GM12865 (cell line): Measurements from ENCODE around the gene MED12L.

Experiments
- DNase-seq: peaks from one replicate; pipeline ENCODE4 v3.0.0; 2010; ENCODE audit warnings: low read depth
- H3K4me3 ChIP-seq: 2 replicates; pipeline ENCODE4 v1.5.1; 2011; ENCODE audit warnings: mild to moderate bottlenecking, low read depth, low read length, control low read depth
- TF ChIP-seq, protein P1 (sequence below): IDR thresholded peaks from 2 replicates; pipeline ENCODE4 v1.5.1; 2011; ENCODE audit warnings: low read length, control low read depth, low read depth, inconsistent platforms; ENCODE audit not compliant: insufficient read depth; ENCODE audit errors: missing control alignments

The MED12L gene

DNA sequence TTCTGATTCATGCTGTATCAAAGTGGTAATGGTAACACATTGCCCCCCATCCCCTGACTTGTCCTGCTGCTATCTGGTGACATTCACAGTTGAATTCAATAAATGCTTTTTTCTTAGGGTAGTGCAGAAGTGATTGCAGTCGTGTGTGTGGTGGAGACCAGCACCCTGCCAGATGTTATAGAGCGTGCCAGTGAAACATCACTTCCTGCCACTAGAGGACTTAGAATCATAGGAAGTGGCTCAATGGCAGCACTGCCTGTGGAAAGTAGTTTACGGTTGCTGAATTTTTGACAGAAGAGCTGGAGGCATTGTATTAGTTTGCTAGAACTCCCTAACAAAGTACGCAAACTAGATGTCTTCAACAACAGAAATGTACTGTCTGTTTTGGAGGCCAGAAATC lies 336.5 kb downstream of the MED12L start:
- no peak overlapping the region for H3K4me3 ChIP-seq
- DNase-seq, result peak; percentile 37
- TF ChIP-seq, protein P1, sequence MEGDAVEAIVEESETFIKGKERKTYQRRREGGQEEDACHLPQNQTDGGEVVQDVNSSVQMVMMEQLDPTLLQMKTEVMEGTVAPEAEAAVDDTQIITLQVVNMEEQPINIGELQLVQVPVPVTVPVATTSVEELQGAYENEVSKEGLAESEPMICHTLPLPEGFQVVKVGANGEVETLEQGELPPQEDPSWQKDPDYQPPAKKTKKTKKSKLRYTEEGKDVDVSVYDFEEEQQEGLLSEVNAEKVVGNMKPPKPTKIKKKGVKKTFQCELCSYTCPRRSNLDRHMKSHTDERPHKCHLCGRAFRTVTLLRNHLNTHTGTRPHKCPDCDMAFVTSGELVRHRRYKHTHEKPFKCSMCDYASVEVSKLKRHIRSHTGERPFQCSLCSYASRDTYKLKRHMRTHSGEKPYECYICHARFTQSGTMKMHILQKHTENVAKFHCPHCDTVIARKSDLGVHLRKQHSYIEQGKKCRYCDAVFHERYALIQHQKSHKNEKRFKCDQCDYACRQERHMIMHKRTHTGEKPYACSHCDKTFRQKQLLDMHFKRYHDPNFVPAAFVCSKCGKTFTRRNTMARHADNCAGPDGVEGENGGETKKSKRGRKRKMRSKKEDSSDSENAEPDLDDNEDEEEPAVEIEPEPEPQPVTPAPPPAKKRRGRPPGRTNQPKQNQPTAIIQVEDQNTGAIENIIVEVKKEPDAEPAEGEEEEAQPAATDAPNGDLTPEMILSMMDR, result peak; percentile 11

DNA sequence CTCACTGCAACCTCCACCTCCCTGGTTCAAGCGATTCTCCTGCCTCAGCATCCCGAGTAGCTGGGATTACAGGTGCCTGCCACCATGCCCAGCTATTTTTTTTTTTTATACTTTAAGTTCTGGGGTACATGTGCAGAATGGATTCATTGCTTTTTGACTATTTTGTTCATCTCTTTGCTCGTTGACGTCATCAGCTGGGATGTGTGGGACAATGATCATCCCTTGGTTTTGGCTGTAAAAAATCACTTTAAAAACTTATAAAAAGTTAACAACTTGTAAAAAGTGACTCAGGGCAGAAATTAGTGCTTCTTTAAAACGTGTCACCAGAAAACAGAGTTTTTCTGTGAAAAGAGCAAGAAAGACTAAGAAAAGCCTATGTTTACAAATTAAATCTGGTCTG lies 337.6 kb downstream of the MED12L start:
- TF ChIP-seq, protein P1, result no peak
- DNase-seq, result no peak
- H3K4me3 ChIP-seq, result no peak overlapping the region

DNA sequence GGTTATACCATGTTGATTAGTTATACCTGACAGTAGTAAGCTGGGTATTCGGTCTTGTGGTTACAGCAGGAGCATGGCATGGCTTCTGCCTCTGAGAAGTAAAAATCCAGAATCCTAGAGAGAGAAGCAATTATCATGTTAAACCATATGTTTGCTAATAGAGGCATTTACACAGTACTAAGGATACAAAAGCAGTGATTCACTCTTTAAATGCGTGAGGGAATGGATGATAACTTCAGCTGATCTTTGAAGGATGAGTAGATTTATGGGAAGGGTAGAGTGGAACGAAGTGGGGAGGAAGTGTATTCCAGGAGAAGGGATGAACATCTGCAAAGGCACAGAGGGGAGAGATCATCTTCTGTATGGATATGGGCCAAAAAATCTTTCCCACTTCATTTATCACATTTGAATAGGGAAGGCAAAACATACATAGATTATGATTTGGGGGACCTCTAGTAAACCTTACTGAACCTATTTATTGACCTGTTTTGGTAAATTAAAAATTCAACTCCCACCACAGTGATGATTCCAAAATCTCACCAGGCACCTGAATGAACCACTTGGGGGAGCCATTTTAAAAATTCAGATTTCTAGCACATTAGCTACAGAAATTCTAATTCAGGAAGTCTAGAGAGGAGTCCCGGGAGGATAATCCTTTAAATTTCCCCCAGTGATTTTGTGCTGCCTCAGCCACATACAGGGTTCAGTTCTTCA lies 340.3 kb downstream of the MED12L start:
- TF ChIP-seq, protein P1, result no peak
- H3K4me3 ChIP-seq, result no peak overlapping the region
- DNase-seq, result no peak

DNA sequence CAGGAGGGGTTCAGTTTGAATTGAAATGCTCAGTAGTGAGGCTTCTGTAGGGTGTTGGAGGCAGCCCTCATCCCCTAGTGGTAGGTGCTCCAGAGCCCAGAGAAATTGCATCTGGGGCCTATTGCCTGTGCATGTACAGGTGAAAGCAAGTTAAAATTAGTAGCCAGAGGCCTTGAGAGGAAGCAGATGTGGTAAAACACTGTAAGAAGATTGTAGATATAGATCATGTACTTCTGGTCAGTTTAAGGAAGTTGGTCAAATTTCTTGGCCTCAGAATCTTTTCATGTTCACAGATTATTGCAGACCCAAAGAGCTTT lies 340.8 kb downstream of the MED12L start:
- TF ChIP-seq, protein P1, result peak; percentile 26
- H3K4me3 ChIP-seq, result no peak overlapping the region
- peak; percentile 45 for DNase-seq

DNA sequence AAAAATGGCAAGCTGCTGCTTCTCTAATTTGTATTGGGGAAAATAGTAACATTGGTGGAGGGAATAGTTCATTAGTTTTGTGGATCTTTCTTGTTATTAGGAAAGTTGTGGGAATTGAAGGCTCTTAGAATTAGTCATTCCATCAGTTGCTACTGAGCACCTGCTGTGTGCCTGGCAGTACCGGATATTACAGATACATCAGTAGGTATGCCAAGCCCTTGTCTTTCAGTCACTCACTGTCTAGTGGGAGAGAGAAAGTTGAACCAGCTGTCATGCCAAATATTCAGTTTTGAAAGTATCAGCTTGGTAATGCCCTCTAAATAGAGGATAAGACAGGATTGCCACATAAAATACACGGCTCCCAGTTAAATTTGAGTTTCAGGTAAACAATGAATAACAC lies 342.9 kb downstream of the MED12L start:
- TF ChIP-seq, protein P1, result no peak
- DNase-seq, result no peak
- H3K4me3 ChIP-seq, result no peak overlapping the region

DNA sequence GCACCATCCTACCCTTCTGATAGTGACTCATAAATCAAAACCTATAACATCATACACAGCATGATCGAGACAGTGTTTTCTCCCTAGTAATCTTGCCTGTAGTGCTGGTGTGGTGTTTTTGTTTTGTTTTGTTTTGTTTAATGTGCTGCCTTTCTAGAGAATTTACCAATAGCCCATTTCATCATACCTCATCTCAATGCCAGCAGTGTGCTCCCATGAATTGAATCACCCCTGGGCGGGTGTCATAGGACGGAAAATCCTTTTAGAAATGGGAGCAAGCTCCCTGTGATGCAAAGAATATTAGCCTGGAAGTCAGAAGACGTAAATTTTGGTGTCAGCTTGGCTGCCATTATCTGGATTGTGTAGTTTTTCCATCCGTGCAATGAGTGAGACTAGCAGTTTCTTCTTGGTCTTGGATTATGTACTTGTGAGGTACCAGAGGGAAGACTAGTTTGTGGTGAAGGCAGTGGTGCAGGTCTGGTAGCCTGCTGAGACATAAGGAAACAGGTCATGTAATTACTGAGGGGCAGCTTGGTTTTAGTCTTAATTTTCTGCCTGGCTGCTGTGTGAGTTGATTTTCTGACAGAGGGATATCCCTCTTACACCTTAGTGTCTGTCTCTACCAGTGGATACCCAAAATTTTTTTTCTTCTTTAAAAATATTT lies 345.5 kb downstream of the MED12L start:
- H3K4me3 ChIP-seq, result no peak overlapping the region
- peak; percentile 36 for DNase-seq
- TF ChIP-seq, protein P1, result no peak

DNA sequence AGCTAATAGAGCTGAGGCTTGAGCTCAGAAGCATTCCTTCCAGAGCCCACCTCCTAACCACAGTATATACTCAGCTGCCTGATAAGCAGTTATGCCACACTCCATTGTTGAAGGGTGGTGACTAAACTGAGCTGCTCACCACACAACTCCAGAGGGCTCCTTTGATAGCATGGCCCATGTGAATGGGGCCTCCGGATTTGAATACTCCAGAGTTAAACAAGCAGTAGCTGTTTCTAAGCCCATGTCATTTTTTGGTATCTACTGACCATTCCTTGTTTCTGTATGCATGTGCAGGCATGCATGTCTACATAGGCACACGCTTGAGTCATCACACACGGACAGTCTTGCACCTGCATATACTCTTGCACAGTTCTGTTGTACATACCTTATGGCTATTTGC lies 346.5 kb downstream of the MED12L start:
- TF ChIP-seq, protein P1, result no peak
- H3K4me3 ChIP-seq, result no peak overlapping the region
- no peak for DNase-seq
